HepG2 (cell line): Measurements from ENCODE around the gene MARK2. TPM values are rescaled to one million over a fixed set of nuclear protein-coding genes. Genes with fewer than 3 reads are reported as not detected.

Source experiments
- ATAC-seq: fragments of 200-7000 bp; cut with Tn5 transposase; 3 replicates; pipeline ENCODE4 v1.9.1; 2020; ENCODE audit warnings: mild to moderate bottlenecking, moderate library complexity
- BruUV-seq: library from RNA; stranded (reverse); fragments of 400-500 nt; replicated peaks from 2 replicates; lab custom pipeline; 2021; lab: Mats Ljungman, UMichigan
- CTCF ChIA-PET: fragments of 300-600 bp; formaldehyde crosslinking; extraction: SDS; loops from one replicate; lab custom pipeline; 2021; ENCODE audit warnings: low total read pairs, inconsistent platforms, low intra/inter-chr PET ratio; lab: Yijun Ruan, JAX
- POLR2A ChIA-PET: fragments of 350-600 bp; sonication (Branson Sonifier 250); formaldehyde crosslinking; loops from one replicate; lab custom pipeline; 2020; ENCODE audit warnings: antibody characterized with exemption, inconsistent platforms; lab: Yijun Ruan, JAX
- DNase-seq: peaks from one replicate; pipeline ENCODE4 v3.0.0-alpha.2; 2015; ENCODE audit warnings: low spot score
- FAIRE-seq: peaks from 3 replicates; lab custom pipeline; 2011; peaks lifted over from hg19 to GRCh38; lab: Jason Lieb, UNC
- H2AFZ ChIP-seq: one replicate; pipeline ENCODE4 v1.6.1; 2011; ENCODE audit warnings: low read length, inconsistent platforms
- H3K27ac ChIP-seq: fragments of 300-600 bp; 3 replicates; pipeline ENCODE4 v1.8.0; 2011; ENCODE audit warnings: mixed run types, mild to moderate bottlenecking, mixed read lengths, low read length, inconsistent platforms; ENCODE audit not compliant: insufficient read depth; ENCODE audit errors: extremely low read length
- H3K27me3 ChIP-seq, 2 experiments: fragments of 200-600 bp in 1 of 2; 2 replicates in 1 of 2; 3 replicates in 1 of 2; pipeline versions ENCODE4 v1.6.0 to v1.8.0; 2011; ENCODE audit warnings: low read length in 2 of 2, mild to moderate bottlenecking in 2 of 2, moderate library complexity in 2 of 2, inconsistent platforms in 1 of 2; ENCODE audit not compliant: insufficient read depth in 2 of 2, control insufficient read depth in 1 of 2
- H3K36me3 ChIP-seq, 2 experiments: fragments of 200-600 bp in 1 of 2; replicated peaks in 1 of 2; 2 replicates in 1 of 2; 3 replicates in 1 of 2; pipeline versions ENCODE4 v1.5.1 to v1.8.0; 2011; ENCODE audit warnings: low read length in 2 of 2, inconsistent platforms in 1 of 2; ENCODE audit not compliant: insufficient read depth in 2 of 2, control insufficient read depth in 1 of 2
- H3K4me1 ChIP-seq: 2 replicates; pipeline ENCODE4 v1.5.1; 2012; ENCODE audit warnings: low read length, inconsistent platforms; ENCODE audit not compliant: insufficient read depth
- H3K4me2 ChIP-seq: 2 replicates; pipeline ENCODE4 v1.6.0; 2011; ENCODE audit warnings: low read depth, low read length, inconsistent platforms
- H3K4me3 ChIP-seq, 3 experiments: fragments of 200-600 bp in 1 of 3; sonication (generic), shearing (Covaris generic) in 1 of 3; replicated peaks in 1 of 3; 2 replicates each; pipeline ENCODE4 v1.5.1; 2011 to 2016; ENCODE audit warnings: low read length in 3 of 3, inconsistent platforms in 2 of 3, low read depth in 2 of 3, mild to moderate bottlenecking in 2 of 3, control low read depth in 1 of 3, mixed read lengths in 1 of 3; ENCODE audit not compliant: insufficient read depth in 1 of 3
- H3K79me2 ChIP-seq: one replicate; pipeline ENCODE4 v1.6.1; 2011; ENCODE audit warnings: low read length, inconsistent platforms; ENCODE audit not compliant: insufficient read depth
- H3K9ac ChIP-seq: 2 replicates; pipeline ENCODE4 v1.6.0; 2011; ENCODE audit warnings: mild to moderate bottlenecking, low read depth, low read length, inconsistent platforms; ENCODE audit not compliant: insufficient read depth
- H3K9me3 ChIP-seq: 2 replicates; pipeline ENCODE4 v1.5.1; 2012; ENCODE audit warnings: mild to moderate bottlenecking, low read length
- H4K20me1 ChIP-seq: 2 replicates; pipeline ENCODE4 v1.6.0; 2011; ENCODE audit warnings: inconsistent platforms, mild to moderate bottlenecking, low read length, moderate library complexity; ENCODE audit not compliant: insufficient read depth
- AGO1 ChIP-seq: fragments of 200-400 bp; formaldehyde crosslinking; IDR thresholded peaks from 2 replicates; pipeline ENCODE4 v1.6.1; 2017; ENCODE audit warnings: mild to moderate bottlenecking, low read depth, low read length, moderate library complexity; ENCODE audit not compliant: poor library complexity, severe bottlenecking
- AGO2 ChIP-seq: fragments of 200-400 bp; formaldehyde crosslinking; optimal IDR thresholded peaks from 2 replicates; pipeline ENCODE3; 2017; ENCODE audit warnings: mild to moderate bottlenecking, low read depth, low read length, moderate library complexity
- FOXA1 ChIP-seq, 2 experiments: fragments of 450-650 bp in 1 of 2; sonication (generic) in 1 of 2; formaldehyde crosslinking in 1 of 2; IDR thresholded peaks; 2 replicates each; pipeline versions ENCODE4 v1.4.0 to v1.6.1; 2016 to 2020; ENCODE audit warnings: missing genetic modification reagents in 1 of 2
- MTA3 ChIP-seq: sonication (generic); formaldehyde crosslinking; IDR thresholded peaks from 2 replicates; pipeline ENCODE4 v1.4.0; 2020; ENCODE audit warnings: missing genetic modification reagents
- MTF1 ChIP-seq: sonication (generic); formaldehyde crosslinking; IDR thresholded peaks from 2 replicates; pipeline ENCODE4 v1.5.0; 2020; ENCODE audit warnings: missing genetic modification reagents
- RBM22 ChIP-seq: fragments of 200-400 bp; formaldehyde crosslinking; optimal IDR thresholded peaks from 2 replicates; pipeline ENCODE3; 2017; ENCODE audit warnings: mild to moderate bottlenecking, low read length, moderate library complexity
- REPIN1 ChIP-seq: sonication (generic); formaldehyde crosslinking; IDR thresholded peaks from 2 replicates; pipeline ENCODE4 v1.8.0; 2022; ENCODE audit warnings: missing genetic modification reagents, low read depth, mild to moderate bottlenecking, borderline replicate concordance
- TEAD2 ChIP-seq: sonication (generic); formaldehyde crosslinking; IDR thresholded peaks from 2 replicates; pipeline ENCODE4 v1.9.0; 2021; ENCODE audit warnings: missing genetic modification reagents
- ZFP82 ChIP-seq: sonication (generic); formaldehyde crosslinking; IDR thresholded peaks from 2 replicates; pipeline ENCODE4 v1.5.1; 2020; ENCODE audit warnings: mild to moderate bottlenecking, missing genetic modification reagents, borderline replicate concordance
- WGBS: methylation state at CpG from one replicate; pipeline ENCODE4 v1.1.6; 2017; ENCODE audit warnings: low lambda C conversion rate; 5-methylcytosine and 5-hydroxymethylcytosine counted together
- in situ Hi-C: cut with HindIII; loops from 2 replicates; pipeline ENCODE4 v1.10.0; 2017; ENCODE audit warnings: low pct_unique_long_range_greater_than_20kb; ENCODE audit not compliant: extremely low pct_ligation_motif_present
- intact Hi-C: fragments of 100-400 bp; cut with micrococcal nuclease; formaldehyde crosslinking; loops from one replicate; pipeline ENCODE4 v1.10.0; 2022; ENCODE audit not compliant: unreplicated experiment
- polyA plus RNA-seq, 8 experiments: library from polyadenylated mRNA; depleted of rRNA in 3 of 8; stranded (reverse) in 7 of 8; unstranded in 1 of 8; fragments of >200 nt; fragmentation: Illumina TruSeq in 4 of 8; extraction: Trizol in 4 of 8; gene quantifications; 2 replicates each; pipeline versions ENCODE4 v1.2.1 to v1.2.3, GENCODE V29; 2011 to 2016; ENCODE audit warnings: low read depth in 4 of 8, missing spikeins in 1 of 8, mixed read lengths in 1 of 8; ENCODE audit not compliant: insufficient read depth in 1 of 8
- total RNA-seq, 5 experiments: library from RNA; depleted of rRNA; stranded (reverse); fragments of >200 nt; fragmentation: Illumina TruSeq; extraction: Trizol; gene quantifications; 2 replicates each; pipeline ENCODE4 v1.2.3, GENCODE V29; 2016; ENCODE audit warnings: low read depth in 1 of 5
- TF ChIP-seq, protein P1 (sequence below): sonication (generic); formaldehyde crosslinking; IDR thresholded peaks from 2 replicates; pipeline ENCODE4 v1.4.0; 2020; ENCODE audit warnings: missing genetic modification reagents

MARK2 gene
- total and polyA plus RNA-seq, 2 of the 13 experiments (the other 11 are each of a cell fraction or from before 2014, with no cell fraction given) = 13.5 to 13.9 TPM

DNA sequence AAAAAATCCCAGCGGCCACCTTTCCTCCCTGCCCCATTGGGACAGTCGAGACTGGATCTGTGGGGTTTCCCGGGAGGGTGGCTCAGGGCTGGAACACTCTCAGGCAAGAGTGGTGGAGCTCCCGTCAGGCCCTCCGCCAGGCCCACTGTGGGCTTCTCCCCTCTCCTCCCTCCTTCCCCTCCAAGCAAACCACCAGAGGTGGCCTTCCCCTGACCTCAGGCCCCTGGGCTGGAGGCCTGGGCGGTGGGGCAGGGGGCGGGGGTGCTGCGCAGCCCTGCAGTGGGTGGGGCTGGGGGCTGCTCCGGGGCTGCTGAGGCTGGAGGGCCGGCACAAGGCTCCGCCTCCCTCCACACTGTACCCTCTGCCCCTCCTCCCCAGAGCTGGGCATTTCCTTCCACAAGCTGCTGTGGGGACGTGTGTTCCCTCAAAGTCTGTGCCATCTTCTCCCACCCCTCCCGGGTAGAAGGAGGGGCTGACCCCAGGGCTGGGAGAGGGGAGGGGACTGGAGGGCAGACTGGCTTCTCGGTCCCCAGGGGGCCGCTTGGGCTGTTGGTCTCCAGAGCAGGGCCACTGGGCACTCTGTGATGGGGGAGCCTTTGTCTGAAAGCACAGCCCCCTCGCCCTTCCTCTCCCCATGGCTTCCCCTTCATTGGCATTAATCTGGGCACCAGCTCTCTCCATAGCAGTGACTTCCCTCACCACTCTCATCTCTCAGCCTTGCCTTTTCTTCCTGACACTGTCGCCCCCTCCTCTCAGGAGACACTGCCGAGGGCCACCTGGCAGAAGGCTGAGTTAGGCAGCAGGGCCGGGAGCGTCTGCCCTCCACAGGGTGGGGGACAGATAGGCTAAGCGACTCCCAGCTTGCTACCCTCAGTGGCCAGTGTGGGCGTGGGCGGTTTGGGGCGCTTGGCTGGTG, 70.9 kb downstream of the MARK2 start:
- DNase-seq = no peak
- H3K4me1 ChIP-seq = no peaks in the 10 kb centered on the region
- no peak overlapping the region for H2AFZ ChIP-seq
- H4K20me1 ChIP-seq = no peaks in the 10 kb centered on the region
- peaks cover 7 to 17% of the 10 kb centered on the region in 2 experiments; a peak in 3 of 5 replicates for H3K36me3 ChIP-seq
- in situ Hi-C loops = loop anchor here (10.0 kb wide), 1 partner anchor 145 kb away; the partner anchor contains the start of gene ZFTA
- H3K9me3 ChIP-seq = no peaks in the 10 kb centered on the region
- no peak; the same call in 2 of the 3 replicates for ATAC-seq
- no peak for FAIRE-seq
- H3K9ac ChIP-seq = no peak overlapping the region
- intact Hi-C loops = loop anchor here (10.0 kb wide), 1 partner anchor 145 kb away; the partner anchor contains the start of gene ZFTA
- ChIA-PET POLR2A (interaction anchor here (0.7 kb wide), 1 partner anchor 56 kb away, joined by 3 read pairs; no protein-coding TSS in a partner anchor), CTCF (no interaction called here)
- H3K79me2 ChIP-seq = no peaks in the 10 kb centered on the region
- no peak overlapping the region for H3K4me2 ChIP-seq
- no TSS peak for BruUV-seq
- H3K27ac ChIP-seq = no peak overlapping the region
- no peaks in the 10 kb centered on the region; a peak in 1 of 5 replicates for H3K27me3 ChIP-seq
- TF ChIP-seq MTF1 (CRISPR knock-in tag) (no peak), MTA3 (CRISPR knock-in tag) (no peak), TEAD2 (CRISPR knock-in tag) (no peak), RBM22 (peak; percentile 90), ZFP82 (CRISPR knock-in tag) (no peak), REPIN1 (no peak), AGO1 (peak; percentile 48), AGO2 (peak; percentile 68), FOXA1 (IDR thresholded peaks at IDR 0.05) (no peak), FOXA1 (CRISPR knock-in tag; IDR thresholded peaks at IDR 0.05) (no peak)
- TF ChIP-seq, protein P1, sequence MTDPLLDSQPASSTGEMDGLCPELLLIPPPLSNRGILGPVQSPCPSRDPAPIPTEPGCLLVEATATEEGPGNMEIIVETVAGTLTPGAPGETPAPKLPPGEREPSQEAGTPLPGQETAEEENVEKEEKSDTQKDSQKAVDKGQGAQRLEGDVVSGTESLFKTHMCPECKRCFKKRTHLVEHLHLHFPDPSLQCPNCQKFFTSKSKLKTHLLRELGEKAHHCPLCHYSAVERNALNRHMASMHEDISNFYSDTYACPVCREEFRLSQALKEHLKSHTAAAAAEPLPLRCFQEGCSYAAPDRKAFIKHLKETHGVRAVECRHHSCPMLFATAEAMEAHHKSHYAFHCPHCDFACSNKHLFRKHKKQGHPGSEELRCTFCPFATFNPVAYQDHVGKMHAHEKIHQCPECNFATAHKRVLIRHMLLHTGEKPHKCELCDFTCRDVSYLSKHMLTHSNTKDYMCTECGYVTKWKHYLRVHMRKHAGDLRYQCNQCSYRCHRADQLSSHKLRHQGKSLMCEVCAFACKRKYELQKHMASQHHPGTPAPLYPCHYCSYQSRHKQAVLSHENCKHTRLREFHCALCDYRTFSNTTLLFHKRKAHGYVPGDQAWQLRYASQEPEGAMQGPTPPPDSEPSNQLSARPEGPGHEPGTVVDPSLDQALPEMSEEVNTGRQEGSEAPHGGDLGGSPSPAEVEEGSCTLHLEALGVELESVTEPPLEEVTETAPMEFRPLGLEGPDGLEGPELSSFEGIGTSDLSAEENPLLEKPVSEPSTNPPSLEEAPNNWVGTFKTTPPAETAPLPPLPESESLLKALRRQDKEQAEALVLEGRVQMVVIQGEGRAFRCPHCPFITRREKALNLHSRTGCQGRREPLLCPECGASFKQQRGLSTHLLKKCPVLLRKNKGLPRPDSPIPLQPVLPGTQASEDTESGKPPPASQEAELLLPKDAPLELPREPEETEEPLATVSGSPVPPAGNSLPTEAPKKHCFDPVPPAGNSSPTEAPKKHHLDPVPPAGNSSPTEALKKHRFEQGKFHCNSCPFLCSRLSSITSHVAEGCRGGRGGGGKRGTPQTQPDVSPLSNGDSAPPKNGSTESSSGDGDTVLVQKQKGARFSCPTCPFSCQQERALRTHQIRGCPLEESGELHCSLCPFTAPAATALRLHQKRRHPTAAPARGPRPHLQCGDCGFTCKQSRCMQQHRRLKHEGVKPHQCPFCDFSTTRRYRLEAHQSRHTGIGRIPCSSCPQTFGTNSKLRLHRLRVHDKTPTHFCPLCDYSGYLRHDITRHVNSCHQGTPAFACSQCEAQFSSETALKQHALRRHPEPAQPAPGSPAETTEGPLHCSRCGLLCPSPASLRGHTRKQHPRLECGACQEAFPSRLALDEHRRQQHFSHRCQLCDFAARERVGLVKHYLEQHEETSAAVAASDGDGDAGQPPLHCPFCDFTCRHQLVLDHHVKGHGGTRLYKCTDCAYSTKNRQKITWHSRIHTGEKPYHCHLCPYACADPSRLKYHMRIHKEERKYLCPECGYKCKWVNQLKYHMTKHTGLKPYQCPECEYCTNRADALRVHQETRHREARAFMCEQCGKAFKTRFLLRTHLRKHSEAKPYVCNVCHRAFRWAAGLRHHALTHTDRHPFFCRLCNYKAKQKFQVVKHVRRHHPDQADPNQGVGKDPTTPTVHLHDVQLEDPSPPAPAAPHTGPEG = no peak
- 96% methylated on average over 14 of the region's 24 CpGs for WGBS
- no peak overlapping the region for H3K4me3 ChIP-seq
